ENCODE measurements around the gene CLEC1A.

The CLEC1A gene

GRCh38 chr12:10111451-10111850, 12.7 kb upstream of the CLEC1A start:
- in situ Hi-C loops (cut with MboI; ENCODE audit: low pct_unique_long_range_greater_than_20kb, low sequenced_read_pairs), result no loop called here
- DNase-seq, result no peak

- in situ Hi-C loops (cut with MboI; ENCODE audit: low pct_unique_long_range_greater_than_20kb, low sequenced_read_pairs), result no loop called here
- DNase-seq, result no peak
These were observed 11.6 kb upstream of the CLEC1A start for GRCh38 chr12:10110256-10110844.

GRCh38 chr12:10102322-10102721, 3.5 kb upstream of the CLEC1A start:
- DNase-seq, result no peak

GRCh38 chr12:10101648-10102220, 2.9 kb upstream of the CLEC1A start:
- in situ Hi-C loops (cut with MboI; ENCODE audit: low pct_unique_long_range_greater_than_20kb, low sequenced_read_pairs), result no loop called here
- no peak for DNase-seq

More at GRCh38 chr12:10102322-10102721, 3.5 kb upstream of the CLEC1A start:
- in situ Hi-C loops (cut with MboI; ENCODE audit: low pct_unique_long_range_greater_than_20kb, low sequenced_read_pairs), result no loop called here

- DNase-seq, result no peak
- in situ Hi-C loops (cut with MboI; ENCODE audit: low pct_unique_long_range_greater_than_20kb, low sequenced_read_pairs), result no loop called here
These were observed 2.3 kb upstream of the CLEC1A start for GRCh38 chr12:10101042-10101579.

GRCh38 chr12:10097521-10097920, 1.3 kb downstream of the CLEC1A start:
- DNase-seq, result no peak
- in situ Hi-C loops (cut with MboI; ENCODE audit: low pct_unique_long_range_greater_than_20kb, low sequenced_read_pairs), result no loop called here

- in situ Hi-C loops (cut with MboI; ENCODE audit: low pct_unique_long_range_greater_than_20kb, low sequenced_read_pairs), result no loop called here
- no peak for DNase-seq
These were observed 2.8 kb downstream of the CLEC1A start for GRCh38 chr12:10095971-10096370.

- DNase-seq, result no peak
- in situ Hi-C loops (cut with MboI; ENCODE audit: low pct_unique_long_range_greater_than_20kb, low sequenced_read_pairs), result no loop called here
These were observed 4.0 kb downstream of the CLEC1A start for GRCh38 chr12:10094646-10095395.

- no peak for DNase-seq
- in situ Hi-C loops (cut with MboI; ENCODE audit: low pct_unique_long_range_greater_than_20kb, low sequenced_read_pairs), result no loop called here
These were observed 9.6 kb downstream of the CLEC1A start for GRCh38 chr12:10088955-10089900.

GRCh38 chr12:10088031-10088430, 10.8 kb downstream of the CLEC1A start:
- in situ Hi-C loops (cut with MboI; ENCODE audit: low pct_unique_long_range_greater_than_20kb, low sequenced_read_pairs), result no loop called here
- DNase-seq, result no peak

- in situ Hi-C loops (cut with MboI; ENCODE audit: low pct_unique_long_range_greater_than_20kb, low sequenced_read_pairs), result no loop called here
- no peak for DNase-seq
These were observed 12.4 kb downstream of the CLEC1A start for GRCh38 chr12:10086387-10086786.

GRCh38 chr12:10084733-10085132, 14.1 kb downstream of the CLEC1A start:
- in situ Hi-C loops (cut with MboI; ENCODE audit: low pct_unique_long_range_greater_than_20kb, low sequenced_read_pairs), result no loop called here
- no peak for DNase-seq

- DNase-seq, result peak; percentile 56
These were observed 16.5 kb downstream of the CLEC1A start for GRCh38 chr12:10082117-10082874.

GRCh38 chr12:10075451-10075850, 23.3 kb downstream of the CLEC1A start:
- in situ Hi-C loops (cut with MboI; ENCODE audit: low pct_unique_long_range_greater_than_20kb, low sequenced_read_pairs), result no loop called here
- no peak for DNase-seq

More at GRCh38 chr12:10082117-10082874, 16.5 kb downstream of the CLEC1A start:
- in situ Hi-C loops (cut with MboI; ENCODE audit: low pct_unique_long_range_greater_than_20kb, low sequenced_read_pairs), result no loop called here

GRCh38 chr12:10073261-10073660, 25.5 kb downstream of the CLEC1A start:
- no peak for DNase-seq
- in situ Hi-C loops (cut with MboI; ENCODE audit: low pct_unique_long_range_greater_than_20kb, low sequenced_read_pairs), result no loop called here

- no peak for DNase-seq
- in situ Hi-C loops (cut with MboI; ENCODE audit: low pct_unique_long_range_greater_than_20kb, low sequenced_read_pairs), result no loop called here
These were observed 26.7 kb downstream of the CLEC1A start for GRCh38 chr12:10072131-10072530.

GRCh38 chr12:10070380-10070779, 28.4 kb downstream of the CLEC1A start:
- no peak for DNase-seq
- in situ Hi-C loops (cut with MboI; ENCODE audit: low pct_unique_long_range_greater_than_20kb, low sequenced_read_pairs), result no loop called here

GRCh38 chr12:10069976-10070375, 28.8 kb downstream of the CLEC1A start:
- no peak for DNase-seq
- in situ Hi-C loops (cut with MboI; ENCODE audit: low pct_unique_long_range_greater_than_20kb, low sequenced_read_pairs), result no loop called here

- peak; percentile 81 for DNase-seq
- in situ Hi-C loops (cut with MboI; ENCODE audit: low pct_unique_long_range_greater_than_20kb, low sequenced_read_pairs), result no loop called here
These were observed 29.7 kb downstream of the CLEC1A start for GRCh38 chr12:10069099-10069498.
